Progenitor cell of endocrine pancreas (in vitro differentiated cells): ENCODE data around the gene SLC16A3. TPM values are rescaled to one million over a fixed set of nuclear protein-coding genes. Genes with fewer than 3 reads are reported as not detected.

ENCODE experiments used
- DNase-seq: peaks from one replicate; pipeline ENCODE4 v3.0.0; 2021; ENCODE audit warnings: low spot score; ENCODE audit not compliant: unreplicated experiment
- H3K27ac Mint-ChIP-seq: 2 replicates; pipeline ENCODE4 v1.8.0; 2021; ENCODE audit warnings: mild to moderate bottlenecking, moderate library complexity, mixed read lengths
- H3K27me3 Mint-ChIP-seq: 2 replicates; pipeline ENCODE4 v1.8.0; 2021; ENCODE audit warnings: mixed read lengths
- H3K36me3 Mint-ChIP-seq: 2 replicates; pipeline ENCODE4 v1.8.0; 2022; ENCODE audit warnings: mixed read lengths; ENCODE audit not compliant: insufficient read depth
- H3K4me1 Mint-ChIP-seq: 2 replicates; pipeline ENCODE4 v1.8.0; 2021; ENCODE audit warnings: low read depth, mixed read lengths
- H3K4me3 Mint-ChIP-seq: 2 replicates; pipeline ENCODE4 v1.8.0; 2021; ENCODE audit warnings: low read depth, mild to moderate bottlenecking, moderate library complexity, mixed read lengths
- H3K9me3 Mint-ChIP-seq: 2 replicates; pipeline ENCODE4 v1.8.0; 2021; ENCODE audit warnings: low read depth, mixed read lengths
- total RNA-seq: library from RNA; stranded (reverse); gene quantifications from 2 replicates; pipeline ENCODE4 v1.2.1, GENCODE V29; 2021
- TF ChIP-seq, protein P1 (sequence below): fragments of 200-600 bp; sonication (generic); IDR thresholded peaks from one replicate; pipeline ENCODE4 v1.5.0; 2021; ENCODE audit warnings: antibody characterized with exemption, mild to moderate bottlenecking; ENCODE audit not compliant: unreplicated experiment

Gene SLC16A3
- total RNA-seq, 1 donor from 2014 or later: 5.4 TPM

DNA sequence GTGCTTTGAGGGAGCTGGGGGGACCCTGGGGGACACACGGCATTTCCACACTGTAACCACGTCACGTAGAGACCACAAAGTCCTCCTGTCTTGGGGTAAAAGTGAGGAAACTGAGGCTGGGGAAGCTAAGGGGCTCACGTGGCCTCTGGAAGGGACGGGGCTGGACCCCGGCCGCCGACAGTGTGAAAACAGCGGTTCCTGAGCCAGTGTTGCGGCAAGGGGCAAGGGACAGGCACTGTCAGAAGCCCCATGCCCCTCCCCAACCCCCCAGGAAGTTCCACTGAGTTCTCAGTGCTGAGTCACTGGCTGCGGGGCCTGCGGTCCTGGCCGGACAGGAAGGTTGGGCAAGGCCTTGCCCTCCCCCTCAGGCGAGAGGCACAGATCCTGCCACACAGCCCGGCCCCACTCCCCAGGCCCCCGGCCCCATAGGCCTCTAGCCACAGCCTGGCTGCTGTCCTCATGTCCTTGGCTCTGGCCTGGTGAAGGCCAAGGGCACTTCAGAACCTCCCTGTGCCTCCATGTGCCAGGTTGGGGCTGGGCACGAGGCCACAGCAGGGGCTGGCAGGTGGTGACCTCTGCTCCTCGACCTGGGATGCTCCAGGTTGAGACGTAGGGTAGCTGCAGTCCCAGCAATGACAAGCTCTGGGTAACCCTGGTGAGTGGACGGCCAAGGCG, 11.2 kb upstream of the SLC16A3 start:
- Mint-ChIP-seq H3K27ac (no peak overlapping the region), H3K9me3 (no peaks in the 10 kb centered on the region), H3K4me1 (peaks cover 1% of the 10 kb centered on the region), H3K4me3 (no peak overlapping the region), H3K36me3 (no peaks in the 10 kb centered on the region), H3K27me3 (peaks cover 6% of the 10 kb centered on the region)
- no peak for DNase-seq
- TF ChIP-seq, protein P1, sequence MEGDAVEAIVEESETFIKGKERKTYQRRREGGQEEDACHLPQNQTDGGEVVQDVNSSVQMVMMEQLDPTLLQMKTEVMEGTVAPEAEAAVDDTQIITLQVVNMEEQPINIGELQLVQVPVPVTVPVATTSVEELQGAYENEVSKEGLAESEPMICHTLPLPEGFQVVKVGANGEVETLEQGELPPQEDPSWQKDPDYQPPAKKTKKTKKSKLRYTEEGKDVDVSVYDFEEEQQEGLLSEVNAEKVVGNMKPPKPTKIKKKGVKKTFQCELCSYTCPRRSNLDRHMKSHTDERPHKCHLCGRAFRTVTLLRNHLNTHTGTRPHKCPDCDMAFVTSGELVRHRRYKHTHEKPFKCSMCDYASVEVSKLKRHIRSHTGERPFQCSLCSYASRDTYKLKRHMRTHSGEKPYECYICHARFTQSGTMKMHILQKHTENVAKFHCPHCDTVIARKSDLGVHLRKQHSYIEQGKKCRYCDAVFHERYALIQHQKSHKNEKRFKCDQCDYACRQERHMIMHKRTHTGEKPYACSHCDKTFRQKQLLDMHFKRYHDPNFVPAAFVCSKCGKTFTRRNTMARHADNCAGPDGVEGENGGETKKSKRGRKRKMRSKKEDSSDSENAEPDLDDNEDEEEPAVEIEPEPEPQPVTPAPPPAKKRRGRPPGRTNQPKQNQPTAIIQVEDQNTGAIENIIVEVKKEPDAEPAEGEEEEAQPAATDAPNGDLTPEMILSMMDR: no peak

GRCh38 chr17:82218349-82219075, 10.3 kb upstream of the SLC16A3 start:
- Mint-ChIP-seq H3K36me3 (no peaks in the 10 kb centered on the region), H3K27me3 (peaks cover 8% of the 10 kb centered on the region), H3K27ac (no peak overlapping the region), H3K9me3 (no peaks in the 10 kb centered on the region), H3K4me1 (peaks cover 1% of the 10 kb centered on the region), H3K4me3 (no peak overlapping the region)
- TF ChIP-seq, protein P1: no peak
- no peak for DNase-seq

DNA sequence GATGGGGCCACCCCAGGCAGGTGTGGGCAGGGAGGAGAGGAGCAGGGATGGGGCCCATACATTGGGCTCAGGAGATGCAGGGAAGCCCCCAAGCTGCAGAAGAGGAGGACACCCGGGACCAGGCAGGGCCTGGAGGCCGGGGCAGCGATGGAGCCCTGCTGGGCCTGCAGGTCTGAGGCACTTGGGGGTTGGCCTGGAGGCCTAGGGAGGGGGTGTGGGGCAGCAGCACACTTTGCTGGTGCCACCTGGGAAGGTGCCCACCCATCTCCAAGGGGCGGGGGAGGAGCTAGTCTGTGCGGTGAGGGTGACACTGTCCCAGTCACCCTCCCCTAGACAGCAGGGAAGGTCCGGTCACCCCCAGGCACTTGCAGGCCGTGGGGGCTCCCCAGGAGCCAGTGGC, 9.8 kb upstream of the SLC16A3 start:
- H3K36me3 Mint-ChIP-seq: no peaks in the 10 kb centered on the region
- no peak overlapping the region for H3K27ac Mint-ChIP-seq
- DNase-seq: no peak
- H3K4me3 Mint-ChIP-seq: no peak overlapping the region
- H3K4me1 Mint-ChIP-seq: no peaks in the 10 kb centered on the region
- H3K9me3 Mint-ChIP-seq: no peaks in the 10 kb centered on the region
- TF ChIP-seq, protein P1: no peak
- peaks cover 10% of the 10 kb centered on the region for H3K27me3 Mint-ChIP-seq

GRCh38 chr17:82219753-82220709, 8.8 kb upstream of the SLC16A3 start:
- H3K4me1 Mint-ChIP-seq: no peaks in the 10 kb centered on the region
- no peak overlapping the region for H3K27ac Mint-ChIP-seq
- H3K4me3 Mint-ChIP-seq: no peak overlapping the region
- H3K27me3 Mint-ChIP-seq: peaks cover 10% of the 10 kb centered on the region
- no peak for DNase-seq
- TF ChIP-seq, protein P1: no peak
- no peaks in the 10 kb centered on the region for H3K9me3 Mint-ChIP-seq
- no peaks in the 10 kb centered on the region for H3K36me3 Mint-ChIP-seq

- Mint-ChIP-seq H3K36me3 (no peaks in the 10 kb centered on the region), H3K27me3 (peaks cover 10% of the 10 kb centered on the region), H3K4me1 (no peaks in the 10 kb centered on the region), H3K9me3 (no peaks in the 10 kb centered on the region), H3K4me3 (no peak overlapping the region), H3K27ac (no peak overlapping the region)
- TF ChIP-seq, protein P1: no peak
- DNase-seq: no peak
These were observed 7.4 kb upstream of the SLC16A3 start for GRCh38 chr17:82221341-82221902.
